AG04449 (cell line): ENCODE measurements around the gene ANKRD33.

Source experiments
- CTCF ChIA-PET: fragments of 350-600 bp; formaldehyde crosslinking; extraction: SDS; loops from one replicate; lab custom pipeline; 2021; ENCODE audit warnings: antibody characterized with exemption; lab: Yijun Ruan, JAX
- POLR2A ChIA-PET: fragments of 400-600, 350-600 bp; formaldehyde crosslinking; extraction: SDS; loops from one replicate; lab custom pipeline; 2020; ENCODE audit warnings: antibody characterized with exemption, inconsistent platforms; lab: Yijun Ruan, JAX
- DNase-seq: peaks from one replicate; pipeline ENCODE4 v3.0.0-alpha.2; 2010; ENCODE audit warnings: low read depth, low spot score
- H3K4me3 ChIP-seq: 2 replicates; pipeline ENCODE4 v1.5.1; 2011; ENCODE audit warnings: low read depth, mild to moderate bottlenecking, control low read depth, low read length
- TF ChIP-seq, protein P1 (sequence below): IDR thresholded peaks from one replicate; pipeline ENCODE4 v1.5.1; 2011; ENCODE audit warnings: mild to moderate bottlenecking, moderate library complexity, low read length, control low read depth, inconsistent platforms; ENCODE audit not compliant: insufficient read depth; ENCODE audit errors: missing control alignments

The ANKRD33 gene

DNA sequence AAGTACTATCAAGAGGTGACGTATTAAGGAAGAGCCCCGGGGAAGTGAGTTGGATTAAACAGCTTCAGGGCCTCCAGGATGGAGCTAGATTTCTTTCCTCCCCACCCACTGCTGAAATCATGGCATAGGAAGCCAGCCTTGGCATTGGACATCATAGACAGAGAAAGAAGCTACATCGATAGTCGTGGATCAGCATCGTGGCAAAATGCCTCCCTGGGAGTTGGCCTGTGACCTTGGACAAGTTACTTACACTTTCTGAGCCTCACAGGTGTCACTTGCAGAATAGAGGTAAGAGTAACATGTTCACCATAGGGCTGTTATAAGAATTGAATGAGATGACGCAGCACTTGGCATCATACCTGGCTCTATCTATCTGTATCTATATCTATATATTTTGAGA is 5.9 kb downstream of the ANKRD33 start:
- no peak overlapping the region for H3K4me3 ChIP-seq
- TF ChIP-seq, protein P1, sequence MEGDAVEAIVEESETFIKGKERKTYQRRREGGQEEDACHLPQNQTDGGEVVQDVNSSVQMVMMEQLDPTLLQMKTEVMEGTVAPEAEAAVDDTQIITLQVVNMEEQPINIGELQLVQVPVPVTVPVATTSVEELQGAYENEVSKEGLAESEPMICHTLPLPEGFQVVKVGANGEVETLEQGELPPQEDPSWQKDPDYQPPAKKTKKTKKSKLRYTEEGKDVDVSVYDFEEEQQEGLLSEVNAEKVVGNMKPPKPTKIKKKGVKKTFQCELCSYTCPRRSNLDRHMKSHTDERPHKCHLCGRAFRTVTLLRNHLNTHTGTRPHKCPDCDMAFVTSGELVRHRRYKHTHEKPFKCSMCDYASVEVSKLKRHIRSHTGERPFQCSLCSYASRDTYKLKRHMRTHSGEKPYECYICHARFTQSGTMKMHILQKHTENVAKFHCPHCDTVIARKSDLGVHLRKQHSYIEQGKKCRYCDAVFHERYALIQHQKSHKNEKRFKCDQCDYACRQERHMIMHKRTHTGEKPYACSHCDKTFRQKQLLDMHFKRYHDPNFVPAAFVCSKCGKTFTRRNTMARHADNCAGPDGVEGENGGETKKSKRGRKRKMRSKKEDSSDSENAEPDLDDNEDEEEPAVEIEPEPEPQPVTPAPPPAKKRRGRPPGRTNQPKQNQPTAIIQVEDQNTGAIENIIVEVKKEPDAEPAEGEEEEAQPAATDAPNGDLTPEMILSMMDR, result no peak
- no peak for DNase-seq
- ChIA-PET CTCF (interaction anchor here (0.8 to 32.5 kb wide), 20 partner anchors 12 to 472 kb away, joined by 3 to 621 read pairs (median 10); partner anchors contain the start of gene ACVRL1), POLR2A (no interaction called here)

DNA sequence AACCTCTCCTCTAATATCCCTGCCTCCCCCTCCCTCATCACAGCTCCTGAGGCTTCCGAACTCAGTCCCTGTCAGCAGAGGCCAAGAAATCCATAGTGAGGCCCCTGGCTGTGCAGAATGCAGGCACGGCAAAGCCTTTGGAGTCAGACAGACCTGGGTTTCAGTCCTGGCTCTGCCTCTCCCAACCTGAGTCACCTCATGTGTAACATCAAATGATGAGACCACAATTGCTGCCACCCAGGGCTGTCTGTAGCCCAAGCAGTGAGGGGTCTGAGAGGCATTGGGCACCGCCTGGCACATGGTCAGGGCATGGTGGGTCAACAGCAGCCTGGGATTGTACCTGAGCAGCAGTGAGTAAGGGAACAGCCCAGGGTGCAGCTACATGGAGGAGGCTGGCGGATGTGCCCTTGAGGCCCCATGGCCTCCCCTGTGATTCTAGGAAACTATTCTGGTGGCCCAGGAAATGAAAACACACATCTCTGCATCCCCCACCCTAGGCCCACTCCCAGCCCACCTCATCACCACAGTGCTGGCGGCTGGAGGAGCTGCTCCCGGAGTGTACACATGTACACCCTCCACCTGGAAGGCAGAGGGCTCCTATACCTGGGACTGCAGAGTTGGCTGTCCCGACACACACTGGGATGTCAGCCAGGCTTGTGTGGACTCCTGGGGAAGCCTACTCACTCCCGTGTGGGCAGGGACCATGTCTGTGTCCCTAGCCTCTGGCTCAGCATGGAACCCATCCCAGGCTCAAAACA is 7.7 kb downstream of the ANKRD33 start:
- POLR2A ChIA-PET, result interaction anchor here (1.3 kb wide), 1 partner anchor 12 kb away, joined by 3 read pairs; the partner anchor contains the start of gene ACVRL1
- TF ChIP-seq, protein P1, result no peak
- no peak for DNase-seq
- no peak overlapping the region for H3K4me3 ChIP-seq
- CTCF ChIA-PET, result interaction anchor here (0.9 to 32.5 kb wide), 22 partner anchors 9 to 129 kb away, joined by 3 to 621 read pairs (median 6); partner anchors contain the start of gene ACVRL1

DNA sequence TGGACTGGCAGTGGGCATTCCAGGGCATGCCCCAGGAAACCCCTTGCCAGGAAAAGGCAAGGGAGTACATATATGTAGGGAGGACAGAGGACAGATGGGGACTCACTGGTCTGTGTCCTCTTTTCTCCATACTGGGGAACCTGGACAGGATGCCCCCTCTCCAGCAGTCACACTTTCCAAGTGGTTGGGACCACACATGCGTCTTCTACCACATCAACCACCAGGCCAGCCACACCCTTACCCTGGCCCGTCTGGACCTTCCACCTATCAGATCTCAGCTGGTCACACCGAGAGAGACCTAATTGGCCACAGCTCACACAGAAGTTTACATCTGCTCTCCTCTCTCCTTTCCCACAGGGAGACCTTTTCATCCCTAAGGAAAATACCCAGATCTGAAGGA is 8.3 kb downstream of the ANKRD33 start:
- ChIA-PET CTCF (interaction anchor here (0.9 to 32.5 kb wide), 12 partner anchors 10 to 128 kb away, joined by 3 to 621 read pairs (median 6); partner anchors contain the start of gene ACVRL1), POLR2A (no interaction called here)
- TF ChIP-seq, protein P1, result no peak

DNA sequence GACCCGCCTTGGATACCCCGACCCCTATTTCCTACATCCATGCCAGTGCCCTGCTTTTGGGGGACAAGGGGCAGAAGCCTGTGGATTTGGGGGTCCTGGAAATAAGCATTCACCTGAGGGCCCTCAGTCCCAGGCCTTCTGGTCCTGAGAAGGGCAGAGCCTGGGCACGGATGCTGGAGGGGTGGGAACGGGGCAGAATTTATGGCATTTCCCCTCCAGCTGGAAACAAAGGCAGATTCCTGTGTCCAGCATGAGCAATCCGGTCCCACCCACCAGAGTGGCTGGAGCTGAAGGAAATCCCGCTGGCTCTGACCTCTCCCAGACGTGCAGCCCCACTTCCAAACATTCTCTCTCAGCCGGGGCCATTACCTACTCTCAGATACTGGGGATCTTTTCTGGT is 9.3 kb downstream of the ANKRD33 start:
- TF ChIP-seq, protein P1, result no peak
- H3K4me3 ChIP-seq, result no peak overlapping the region
- no peak for DNase-seq
- CTCF ChIA-PET, result interaction anchor here (1.3 to 32.5 kb wide), 8 partner anchors 10 to 127 kb away, joined by 3 to 621 read pairs (median 6); partner anchors contain the start of genes ACVRL1 and ANKRD33
- POLR2A ChIA-PET, result no interaction called here

More for the DNA sequence above, 8.3 kb downstream of the ANKRD33 start:
- no peak overlapping the region for H3K4me3 ChIP-seq
- no peak for DNase-seq

DNA sequence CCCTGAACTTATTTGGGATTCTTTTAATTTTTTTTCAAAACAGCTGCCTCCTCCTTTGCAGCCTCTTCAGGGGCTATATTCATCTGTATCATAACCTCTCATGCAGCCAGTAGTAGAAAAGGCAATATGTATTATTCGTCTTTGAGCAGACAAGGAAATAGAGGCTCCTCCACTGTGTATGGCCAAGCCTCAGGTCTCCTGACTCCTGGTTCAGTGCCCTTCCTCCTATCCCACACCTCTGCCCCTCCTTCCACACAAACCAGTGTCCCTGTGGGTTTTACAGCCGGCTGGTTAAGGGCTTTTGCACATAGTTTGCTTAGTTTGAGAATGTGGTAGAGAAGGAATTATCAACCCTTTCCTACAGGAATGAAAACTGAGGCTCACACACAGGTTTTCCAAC is 10.6 kb downstream of the ANKRD33 start:
- TF ChIP-seq, protein P1, result no peak
- ChIA-PET POLR2A (no interaction called here), CTCF (interaction anchor here (0.9 to 32.5 kb wide), 9 partner anchors 9 to 473 kb away, joined by 3 to 621 read pairs (median 7); partner anchors contain the start of genes ACVRL1 and ANKRD33)
- no peak for DNase-seq
- no peak overlapping the region for H3K4me3 ChIP-seq

DNA sequence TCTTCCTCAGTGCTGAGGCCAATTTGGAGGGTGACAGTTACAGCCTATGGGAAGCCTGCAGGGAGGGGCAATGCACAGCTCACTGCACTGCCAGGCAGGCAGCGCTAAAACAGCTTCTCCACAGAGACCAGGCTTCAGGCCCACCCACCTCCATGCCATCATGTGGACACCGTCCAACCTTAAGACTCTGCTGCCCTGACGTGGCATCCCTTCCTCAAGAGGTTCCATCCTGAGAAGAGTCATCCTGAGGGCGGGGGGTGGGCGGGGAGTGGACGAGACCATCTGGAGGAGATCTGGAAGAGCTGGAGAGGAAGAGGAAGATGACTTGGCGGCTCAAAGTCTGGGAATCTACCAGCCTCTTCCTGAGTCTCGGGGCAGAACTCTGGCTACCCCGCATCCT is 11.0 kb downstream of the ANKRD33 start:
- ChIA-PET CTCF (interaction anchor here (0.6 to 32.5 kb wide), 10 partner anchors 9 to 680 kb away, joined by 3 to 621 read pairs (median 6); partner anchors contain the start of genes ACVRL1 and ANKRD33), POLR2A (no interaction called here)
- no peak overlapping the region for H3K4me3 ChIP-seq
- no peak for DNase-seq
- TF ChIP-seq, protein P1, result no peak
